Measurements from ENCODE around the gene PDIA4.
"Not testable (repeated sequence)": the region's sequence is repeated elsewhere in the genome, so short reads cannot be mapped to it uniquely, and the experiment has no call there.

The PDIA4 gene

GRCh38 chr7:149020483-149020882, 7.8 kb downstream of the PDIA4 start:
- Histone ChIP-seq H3K9me3 (ENCODE audit: insufficient read depth, low read length) (no peaks in the 10 kb centered on the region), H3K4me3 (ENCODE audit: insufficient read length, low read depth) (no peak overlapping the region), H3K27me3 (ENCODE audit: insufficient read depth, insufficient read length) (no peaks in the 10 kb centered on the region), H3K36me3 (ENCODE audit: insufficient read depth, insufficient read length, low read length) (peaks cover 62% of the 10 kb centered on the region), H3K4me1 (ENCODE audit: insufficient read depth, insufficient read length) (no peaks in the 10 kb centered on the region), H3K9ac (ENCODE audit: insufficient read length, low read depth) (no peak overlapping the region)
- TF ChIP-seq SUZ12 (IDR thresholded peaks at IDR 0.05; ENCODE audit: extremely low read depth, insufficient read depth, insufficient read length) (no peak), ZNF274 (IDR thresholded peaks at IDR 0.05; ENCODE audit: low read depth, low read length) (no peak), YY1 (IDR thresholded peaks at IDR 0.05; ENCODE audit: insufficient read depth, insufficient read length) (no peak)
- DNase-seq (ENCODE audit: low read depth, low spot score): no peak

- no peak overlapping the region for H3K9ac ChIP-seq (ENCODE audit: insufficient read length, low read depth)
- no peaks in the 10 kb centered on the region for H3K4me1 ChIP-seq (ENCODE audit: insufficient read depth, insufficient read length)
- no peak overlapping the region for H3K4me3 ChIP-seq (ENCODE audit: insufficient read length, low read depth)
- H3K36me3 ChIP-seq (ENCODE audit: insufficient read depth, insufficient read length, low read length): peaks cover 75% of the 10 kb centered on the region
- DNase-seq (ENCODE audit: low read depth, low spot score): no peak
- no peaks in the 10 kb centered on the region for H3K9me3 ChIP-seq (ENCODE audit: insufficient read depth, low read length)
- no peaks in the 10 kb centered on the region for H3K27me3 ChIP-seq (ENCODE audit: insufficient read depth, insufficient read length)
- TF ChIP-seq SUZ12 (IDR thresholded peaks at IDR 0.05; ENCODE audit: extremely low read depth, insufficient read depth, insufficient read length) (no peak), YY1 (IDR thresholded peaks at IDR 0.05; ENCODE audit: insufficient read depth, insufficient read length) (no peak), ZNF274 (IDR thresholded peaks at IDR 0.05; ENCODE audit: low read depth, low read length) (no peak)
Measured at GRCh38 chr7:149016876-149017275, 11.4 kb downstream of the PDIA4 start.

- peaks cover 86% of the 10 kb centered on the region for H3K36me3 ChIP-seq (ENCODE audit: insufficient read depth, insufficient read length, low read length)
- no peak for DNase-seq (ENCODE audit: low read depth, low spot score)
- H3K9me3 ChIP-seq (ENCODE audit: insufficient read depth, low read length): no peaks in the 10 kb centered on the region
- no peak for TF ChIP-seq ZNF274 (IDR thresholded peaks at IDR 0.05; ENCODE audit: low read depth, low read length)
- no peak for TF ChIP-seq SUZ12 (IDR thresholded peaks at IDR 0.05; ENCODE audit: extremely low read depth, insufficient read depth, insufficient read length)
- TF ChIP-seq YY1 (IDR thresholded peaks at IDR 0.05; ENCODE audit: insufficient read depth, insufficient read length): no peak
- H3K9ac ChIP-seq (ENCODE audit: insufficient read length, low read depth): no peak overlapping the region
- no peak overlapping the region for H3K4me3 ChIP-seq (ENCODE audit: insufficient read length, low read depth)
- H3K4me1 ChIP-seq (ENCODE audit: insufficient read depth, insufficient read length): no peaks in the 10 kb centered on the region
- no peaks in the 10 kb centered on the region for H3K27me3 ChIP-seq (ENCODE audit: insufficient read depth, insufficient read length)
Measured at GRCh38 chr7:149014309-149014708, 14.0 kb downstream of the PDIA4 start.

GRCh38 chr7:149013876-149014275, 14.4 kb downstream of the PDIA4 start:
- no peak for TF ChIP-seq YY1 (IDR thresholded peaks at IDR 0.05; ENCODE audit: insufficient read depth, insufficient read length)
- no peak for TF ChIP-seq ZNF274 (IDR thresholded peaks at IDR 0.05; ENCODE audit: low read depth, low read length)
- no peak for TF ChIP-seq SUZ12 (IDR thresholded peaks at IDR 0.05; ENCODE audit: extremely low read depth, insufficient read depth, insufficient read length)
- Histone ChIP-seq H3K9ac (ENCODE audit: insufficient read length, low read depth) (no peak overlapping the region), H3K4me3 (ENCODE audit: insufficient read length, low read depth) (no peak overlapping the region), H3K27me3 (ENCODE audit: insufficient read depth, insufficient read length) (no peaks in the 10 kb centered on the region), H3K36me3 (ENCODE audit: insufficient read depth, insufficient read length, low read length) (peaks cover 84% of the 10 kb centered on the region), H3K4me1 (ENCODE audit: insufficient read depth, insufficient read length) (no peaks in the 10 kb centered on the region), H3K9me3 (ENCODE audit: insufficient read depth, low read length) (no peaks in the 10 kb centered on the region)
- no peak for DNase-seq (ENCODE audit: low read depth, low spot score)

- H3K36me3 ChIP-seq (ENCODE audit: insufficient read depth, insufficient read length, low read length): peaks cover 87% of the 10 kb centered on the region
- H3K4me1 ChIP-seq (ENCODE audit: insufficient read depth, insufficient read length); H3K9me3 ChIP-seq (ENCODE audit: insufficient read depth, low read length); H3K4me3 ChIP-seq (ENCODE audit: insufficient read length, low read depth); H3K27me3 ChIP-seq (ENCODE audit: insufficient read depth, insufficient read length); H3K9ac ChIP-seq (ENCODE audit: insufficient read length, low read depth); DNase-seq (ENCODE audit: low read depth, low spot score): not testable (repeated sequence)
Measured at GRCh38 chr7:149012730-149013129, 15.6 kb downstream of the PDIA4 start.

GRCh38 chr7:149011491-149011890, 16.8 kb downstream of the PDIA4 start:
- no peak for DNase-seq (ENCODE audit: low read depth, low spot score)
- no peak overlapping the region for H3K9ac ChIP-seq (ENCODE audit: insufficient read length, low read depth)
- no peaks in the 10 kb centered on the region for H3K4me1 ChIP-seq (ENCODE audit: insufficient read depth, insufficient read length)
- TF ChIP-seq ZNF274 (IDR thresholded peaks at IDR 0.05; ENCODE audit: low read depth, low read length): no peak
- no peak for TF ChIP-seq SUZ12 (IDR thresholded peaks at IDR 0.05; ENCODE audit: extremely low read depth, insufficient read depth, insufficient read length)
- no peak for TF ChIP-seq YY1 (IDR thresholded peaks at IDR 0.05; ENCODE audit: insufficient read depth, insufficient read length)
- no peaks in the 10 kb centered on the region for H3K27me3 ChIP-seq (ENCODE audit: insufficient read depth, insufficient read length)
- H3K9me3 ChIP-seq (ENCODE audit: insufficient read depth, low read length): no peaks in the 10 kb centered on the region
- H3K4me3 ChIP-seq (ENCODE audit: insufficient read length, low read depth): no peak overlapping the region
- H3K36me3 ChIP-seq (ENCODE audit: insufficient read depth, insufficient read length, low read length): peaks cover 93% of the 10 kb centered on the region

GRCh38 chr7:149010451-149010850, 17.9 kb downstream of the PDIA4 start:
- TF ChIP-seq SUZ12 (IDR thresholded peaks at IDR 0.05; ENCODE audit: extremely low read depth, insufficient read depth, insufficient read length): no peak
- TF ChIP-seq ZNF274 (IDR thresholded peaks at IDR 0.05; ENCODE audit: low read depth, low read length): no peak
- no peak for TF ChIP-seq YY1 (IDR thresholded peaks at IDR 0.05; ENCODE audit: insufficient read depth, insufficient read length)
- no peak overlapping the region for H3K9ac ChIP-seq (ENCODE audit: insufficient read length, low read depth)
- no peaks in the 10 kb centered on the region for H3K9me3 ChIP-seq (ENCODE audit: insufficient read depth, low read length)
- no peaks in the 10 kb centered on the region for H3K4me1 ChIP-seq (ENCODE audit: insufficient read depth, insufficient read length)
- H3K4me3 ChIP-seq (ENCODE audit: insufficient read length, low read depth): no peak overlapping the region
- no peak for DNase-seq (ENCODE audit: low read depth, low spot score)
- H3K36me3 ChIP-seq (ENCODE audit: insufficient read depth, insufficient read length, low read length): peaks cover 95% of the 10 kb centered on the region
- no peaks in the 10 kb centered on the region for H3K27me3 ChIP-seq (ENCODE audit: insufficient read depth, insufficient read length)

- no peak for DNase-seq (ENCODE audit: low read depth, low spot score)
- Histone ChIP-seq H3K4me3 (ENCODE audit: insufficient read length, low read depth) (no peak overlapping the region), H3K27me3 (ENCODE audit: insufficient read depth, insufficient read length) (no peaks in the 10 kb centered on the region), H3K4me1 (ENCODE audit: insufficient read depth, insufficient read length) (peaks cover 1% of the 10 kb centered on the region), H3K9me3 (ENCODE audit: insufficient read depth, low read length) (no peaks in the 10 kb centered on the region), H3K36me3 (ENCODE audit: insufficient read depth, insufficient read length, low read length) (peaks cover 95% of the 10 kb centered on the region), H3K9ac (ENCODE audit: insufficient read length, low read depth) (no peak overlapping the region)
- TF ChIP-seq SUZ12 (IDR thresholded peaks at IDR 0.05; ENCODE audit: extremely low read depth, insufficient read depth, insufficient read length) (no peak), YY1 (IDR thresholded peaks at IDR 0.05; ENCODE audit: insufficient read depth, insufficient read length) (no peak), ZNF274 (IDR thresholded peaks at IDR 0.05; ENCODE audit: low read depth, low read length) (no peak)
Measured at GRCh38 chr7:149009527-149009926, 18.8 kb downstream of the PDIA4 start.

All from NT2/D1 (cell line).